Vagina (tissue), 2 donors: ENCODE measurements around the gene BSND. TPM values are rescaled to one million over a fixed set of nuclear protein-coding genes. Genes with fewer than 3 reads are reported as not detected.

Source experiments
- DNase-seq, 2 donors: peaks; one replicate each; pipeline ENCODE4 v3.0.0-alpha.2; 2017; ENCODE audit errors: extremely low spot score in 2 of 2
- H3K27ac ChIP-seq: fragments of 200-600 bp; sonication (generic); one replicate; pipeline ENCODE4 v1.5.1; 2019
- H3K27me3 ChIP-seq: fragments of 200-600 bp; sonication (generic); one replicate; pipeline ENCODE4 v1.5.1; 2019
- H3K36me3 ChIP-seq, 2 donors: fragments of 200-600 bp; sonication (generic); one replicate each; pipeline ENCODE4 v1.5.1; 2017 to 2019
- H3K4me1 ChIP-seq: fragments of 200-600 bp; sonication (generic); one replicate; pipeline ENCODE4 v1.5.1; 2019
- H3K4me3 ChIP-seq, 2 donors: fragments of 200-600 bp; sonication (generic); 1 replicate in 1 of 2; 2 replicates in 1 of 2; pipeline ENCODE4 v1.5.1; 2016 to 2019
- H3K9me3 ChIP-seq: fragments of 200-600 bp; sonication (generic); one replicate; pipeline ENCODE4 v1.5.1; 2019
- POLR2A ChIP-seq, 2 donors: fragments of 450-650 bp; IDR thresholded peaks; one replicate each; pipeline ENCODE4 v1.6.1; 2017; ENCODE audit warnings: antibody characterized with exemption in 2 of 2, mild to moderate bottlenecking in 2 of 2, moderate library complexity in 2 of 2
- POLR2AphosphoS5 ChIP-seq, 2 donors: sonication (generic); formaldehyde crosslinking; IDR thresholded peaks; one replicate each; pipeline ENCODE4 v1.9.0; 2017; ENCODE audit warnings: antibody characterized with exemption in 2 of 2, mild to moderate bottlenecking in 2 of 2, low read depth in 1 of 2; ENCODE audit not compliant: insufficient read depth in 1 of 2
- intact Hi-C: fragments of 100-400 bp; cut with DNase I; formaldehyde crosslinking; loops from one replicate; pipeline ENCODE4 v1.15.1; 2023
- total RNA-seq: library from RNA; depleted of rRNA; stranded (reverse); fragments of >200 nt; gene quantifications from one replicate; pipeline ENCODE4 v1.2.3, GENCODE V29; 2016
- TF ChIP-seq, protein P1 (sequence below), 3 experiments: fragments of 450-650 bp in 2 of 3; fragments of 200-600 bp in 1 of 3; sonication (generic) in 1 of 3; IDR thresholded peaks; one replicate each; pipeline ENCODE4 v1.5.1; 2017 to 2019; ENCODE audit warnings: antibody characterized with exemption in 3 of 3, mild to moderate bottlenecking in 2 of 3, moderate library complexity in 2 of 3

The BSND gene
- total RNA-seq, 1 donor from 2014 or later, result not detected

GRCh38 chr1:55037733-55038551 is 39.2 kb downstream of the BSND start:
- no peaks in the 10 kb centered on the region for H3K36me3 ChIP-seq
- intact Hi-C loops, result no loop called here
- DNase-seq, result no peak
- no peaks in the 10 kb centered on the region for H3K9me3 ChIP-seq
- H3K4me3 ChIP-seq, result no peak overlapping the region
- peaks cover 20% of the 10 kb centered on the region for H3K4me1 ChIP-seq
- no peak for TF ChIP-seq POLR2AphosphoS5 (IDR thresholded peaks at IDR 0.05; ENCODE audit: insufficient read depth in 1 of 2, low read depth in 1 of 2)
- TF ChIP-seq POLR2A (IDR thresholded peaks at IDR 0.05), result no peak
- TF ChIP-seq, protein P1, sequence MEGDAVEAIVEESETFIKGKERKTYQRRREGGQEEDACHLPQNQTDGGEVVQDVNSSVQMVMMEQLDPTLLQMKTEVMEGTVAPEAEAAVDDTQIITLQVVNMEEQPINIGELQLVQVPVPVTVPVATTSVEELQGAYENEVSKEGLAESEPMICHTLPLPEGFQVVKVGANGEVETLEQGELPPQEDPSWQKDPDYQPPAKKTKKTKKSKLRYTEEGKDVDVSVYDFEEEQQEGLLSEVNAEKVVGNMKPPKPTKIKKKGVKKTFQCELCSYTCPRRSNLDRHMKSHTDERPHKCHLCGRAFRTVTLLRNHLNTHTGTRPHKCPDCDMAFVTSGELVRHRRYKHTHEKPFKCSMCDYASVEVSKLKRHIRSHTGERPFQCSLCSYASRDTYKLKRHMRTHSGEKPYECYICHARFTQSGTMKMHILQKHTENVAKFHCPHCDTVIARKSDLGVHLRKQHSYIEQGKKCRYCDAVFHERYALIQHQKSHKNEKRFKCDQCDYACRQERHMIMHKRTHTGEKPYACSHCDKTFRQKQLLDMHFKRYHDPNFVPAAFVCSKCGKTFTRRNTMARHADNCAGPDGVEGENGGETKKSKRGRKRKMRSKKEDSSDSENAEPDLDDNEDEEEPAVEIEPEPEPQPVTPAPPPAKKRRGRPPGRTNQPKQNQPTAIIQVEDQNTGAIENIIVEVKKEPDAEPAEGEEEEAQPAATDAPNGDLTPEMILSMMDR (IDR thresholded peaks at IDR 0.05), result no peak
- no peaks in the 10 kb centered on the region for H3K27me3 ChIP-seq
- no peak overlapping the region for H3K27ac ChIP-seq

DNA sequence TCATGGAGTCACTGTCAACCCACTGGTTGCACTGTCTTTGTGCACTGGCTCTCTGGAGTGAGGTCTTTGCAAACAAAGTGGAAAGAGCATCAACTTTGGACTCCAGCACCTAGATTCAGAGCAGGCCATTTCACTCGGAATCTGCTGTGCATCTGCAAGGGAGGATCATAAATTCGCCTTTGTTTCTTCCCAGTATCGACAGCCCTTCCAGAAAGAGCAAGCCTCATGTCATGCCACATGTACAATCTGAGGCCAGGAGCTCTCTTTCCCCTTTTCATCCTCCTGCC is 39.8 kb downstream of the BSND start:
- no peak for TF ChIP-seq POLR2AphosphoS5 (IDR thresholded peaks at IDR 0.05; ENCODE audit: insufficient read depth in 1 of 2, low read depth in 1 of 2)
- TF ChIP-seq POLR2A (IDR thresholded peaks at IDR 0.05), result no peak
- TF ChIP-seq, protein P1 (IDR thresholded peaks at IDR 0.05), result no peak
- intact Hi-C loops, result no loop called here
- peaks cover 20% of the 10 kb centered on the region for H3K4me1 ChIP-seq
- H3K27me3 ChIP-seq, result no peaks in the 10 kb centered on the region
- H3K9me3 ChIP-seq, result no peaks in the 10 kb centered on the region
- H3K27ac ChIP-seq, result no peak overlapping the region
- H3K36me3 ChIP-seq, result no peaks in the 10 kb centered on the region
- DNase-seq, result no peak
- no peak overlapping the region for H3K4me3 ChIP-seq

- H3K27ac ChIP-seq, result no peak overlapping the region
- intact Hi-C loops, result no loop called here
- no peaks in the 10 kb centered on the region for H3K9me3 ChIP-seq
- H3K36me3 ChIP-seq, result no peaks in the 10 kb centered on the region
- H3K4me3 ChIP-seq, result no peak overlapping the region
- TF ChIP-seq, protein P1 (IDR thresholded peaks at IDR 0.05), result no peak
- TF ChIP-seq POLR2A (IDR thresholded peaks at IDR 0.05) (no peak), POLR2AphosphoS5 (IDR thresholded peaks at IDR 0.05; ENCODE audit: insufficient read depth in 1 of 2, low read depth in 1 of 2) (no peak)
- no peak for DNase-seq
- peaks cover 20% of the 10 kb centered on the region for H3K4me1 ChIP-seq
- H3K27me3 ChIP-seq, result no peaks in the 10 kb centered on the region
Observed at GRCh38 chr1:55038974-55039341, 40.2 kb downstream of the BSND start.

DNA sequence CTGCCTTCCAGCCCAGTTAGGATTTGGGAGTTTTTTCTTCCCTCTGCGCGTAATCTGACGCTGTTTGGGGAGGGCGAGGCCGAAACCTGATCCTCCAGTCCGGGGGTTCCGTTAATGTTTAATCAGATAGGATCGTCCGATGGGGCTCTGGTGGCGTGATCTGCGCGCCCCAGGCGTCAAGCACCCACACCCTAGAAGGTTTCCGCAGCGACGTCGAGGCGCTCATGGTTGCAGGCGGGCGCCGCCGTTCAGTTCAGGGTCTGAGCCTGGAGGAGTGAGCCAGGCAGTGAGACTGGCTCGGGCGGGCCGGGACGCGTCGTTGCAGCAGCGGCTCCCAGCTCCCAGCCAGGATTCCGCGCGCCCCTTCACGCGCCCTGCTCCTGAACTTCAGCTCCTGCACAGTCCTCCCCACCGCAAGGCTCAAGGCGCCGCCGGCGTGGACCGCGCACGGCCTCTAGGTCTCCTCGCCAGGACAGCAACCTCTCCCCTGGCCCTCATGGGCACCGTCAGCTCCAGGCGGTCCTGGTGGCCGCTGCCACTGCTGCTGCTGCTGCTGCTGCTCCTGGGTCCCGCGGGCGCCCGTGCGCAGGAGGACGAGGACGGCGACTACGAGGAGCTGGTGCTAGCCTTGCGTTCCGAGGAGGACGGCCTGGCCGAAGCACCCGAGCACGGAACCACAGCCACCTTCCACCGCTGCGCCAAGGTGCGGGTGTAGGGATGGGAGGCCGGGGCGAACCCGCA is 40.8 kb downstream of the BSND start, which contains the start of gene PCSK9:
PCSK9 (plus strand) TSS at position 207 of the 741 bp plus-strand sequence; CDS start at position 497, 290 bp downstream.
- H3K4me3 ChIP-seq, result peak within 1 kb of the TSS; percentile 23 to 28
- peaks cover 20% of the 10 kb centered on the region for H3K4me1 ChIP-seq
- no peaks in the 10 kb centered on the region for H3K9me3 ChIP-seq
- no peaks in the 10 kb centered on the region for H3K27me3 ChIP-seq
- intact Hi-C loops, result no loop called here
- no peaks in the 10 kb centered on the region for H3K36me3 ChIP-seq
- H3K27ac ChIP-seq, result no peak within 1 kb of the TSS
- no peak for TF ChIP-seq POLR2AphosphoS5 (IDR thresholded peaks at IDR 0.05; ENCODE audit: insufficient read depth in 1 of 2, low read depth in 1 of 2)
- no peak for TF ChIP-seq POLR2A (IDR thresholded peaks at IDR 0.05)
- TF ChIP-seq, protein P1 (IDR thresholded peaks at IDR 0.05), result no peak
- DNase-seq, result no peak
